K562 (cell line): Measurements from ENCODE around the gene SCLY. TPM values are rescaled to one million over a fixed set of nuclear protein-coding genes. Genes with fewer than 3 reads are reported as not detected.

Experiments
- BRD9 ChIP-seq: fragments of 450-650 bp; IDR thresholded peaks from 2 replicates; pipeline ENCODE4 v1.6.1; 2018; ENCODE audit warnings: low read depth; ENCODE audit not compliant: partially characterized antibody
- CBX1 ChIP-seq: sonication (generic); IDR thresholded peaks from 2 replicates; pipeline ENCODE4 v1.6.1; 2016; ENCODE audit warnings: antibody characterized with exemption, low read depth, mild to moderate bottlenecking
- CBX8 ChIP-seq: fragments of 200-600 bp; sonication (generic); IDR thresholded peaks from 2 replicates; pipeline ENCODE4 v1.6.1; 2012; ENCODE audit warnings: borderline replicate concordance, mixed run types, low read depth, mild to moderate bottlenecking, moderate library complexity, mixed read lengths, low read length, control low read depth, inconsistent platforms; ENCODE audit not compliant: poor library complexity, severe bottlenecking; ENCODE audit errors: extremely low read depth
- KDM1A ChIP-seq, 2 experiments: fragments of 450-650 bp; IDR thresholded peaks; 2 replicates each; pipeline ENCODE4 v1.6.1; 2016; ENCODE audit warnings: mild to moderate bottlenecking in 2 of 2
- MAFF ChIP-seq: IDR thresholded peaks from 2 replicates; pipeline ENCODE4 v1.6.1; 2012; ENCODE audit warnings: low read length, improper control_type of control experiment
- MAFG ChIP-seq: fragments of 450-650 bp; conservative IDR thresholded peaks from 2 replicates; pipeline ENCODE4 v1.6.1; 2016; ENCODE audit warnings: missing genetic modification characterization, missing compliant biosample characterization
- MCM7 ChIP-seq, 2 experiments: fragments of 450-650 bp; IDR thresholded peaks; 2 replicates each; pipeline ENCODE4 v1.6.1; 2016 to 2018
- MEF2A ChIP-seq: IDR thresholded peaks from 2 replicates; pipeline ENCODE4 v1.6.1; 2011; ENCODE audit warnings: low read depth, mild to moderate bottlenecking, low read length, moderate library complexity; ENCODE audit not compliant: control insufficient read depth
- PCBP2 ChIP-seq: fragments of 200-400 bp; formaldehyde crosslinking; IDR thresholded peaks from 2 replicates; pipeline ENCODE4 v1.6.1; 2018; ENCODE audit warnings: low read length, low read depth, mild to moderate bottlenecking, moderate library complexity; ENCODE audit not compliant: poor library complexity, severe bottlenecking
- RBM25 ChIP-seq: fragments of 200-400 bp; formaldehyde crosslinking; IDR thresholded peaks from 2 replicates; pipeline ENCODE4 v1.6.1; 2018; ENCODE audit warnings: low read length, low read depth, moderate library complexity; ENCODE audit not compliant: severe bottlenecking
- SRSF9 ChIP-seq: fragments of 200-400 bp; formaldehyde crosslinking; IDR thresholded peaks from 2 replicates; pipeline ENCODE4 v1.6.1; 2017; ENCODE audit warnings: low read depth, low read length, borderline replicate concordance
- ZKSCAN8 ChIP-seq: fragments of 200-800 bp; sonication (Bioruptor generic); IDR thresholded peaks from 2 replicates; pipeline ENCODE4 v1.6.1; 2016; ENCODE audit warnings: missing genetic modification characterization, missing compliant biosample characterization
- ZNF146 ChIP-seq: IDR thresholded peaks from one replicate; pipeline ENCODE4 v1.6.1; 2018; ENCODE audit warnings: missing compliant biosample characterization; ENCODE audit not compliant: unreplicated experiment
- polyA plus RNA-seq, 8 experiments: library from polyadenylated mRNA; depleted of rRNA in 4 of 8; stranded (reverse) in 5 of 8; unstranded in 3 of 8; fragments of >200 nt; fragmentation: Nextera tagmentation in 2 of 8; fragmentation: Illumina TruSeq in 1 of 8; extraction: Ambion mirVana in 2 of 8; extraction: Trizol in 1 of 8; gene quantifications; 2 replicates each; pipeline versions ENCODE4 v1.2.1 to v1.2.3, GENCODE V29; 2011 to 2014; ENCODE audit warnings: inconsistent platforms in 1 of 8, missing spikeins in 1 of 8
- total RNA-seq, 7 experiments: library from RNA; depleted of rRNA in 6 of 7; stranded (reverse); fragments of >200 nt in 6 of 7; fragmentation: Illumina TruSeq in 2 of 7; extraction: Trizol in 2 of 7; gene quantifications; 2 replicates each; pipeline versions ENCODE4 v1.2.1 to v1.2.3, GENCODE V29; 2011 to 2021; ENCODE audit warnings: low replicate concordance in 1 of 7
- TF ChIP-seq, protein P1 (sequence below): fragments of 250-450 bp; sonication (Bioruptor Pico); IDR thresholded peaks from 2 replicates; pipeline ENCODE4 v1.5.1; 2021; ENCODE audit warnings: mild to moderate bottlenecking
- TF ChIP-seq, protein P2 (sequence below), 3 experiments: IDR thresholded peaks in 2 of 3; conservative IDR thresholded peaks in 1 of 3; 2 replicates each; pipeline ENCODE4 v1.5.1; 2011 to 2012; ENCODE audit warnings: low read length in 3 of 3, mild to moderate bottlenecking in 3 of 3, control low read depth in 2 of 3, improper control_type of control experiment in 1 of 3, inconsistent platforms in 1 of 3, low read depth in 1 of 3, mixed read lengths in 1 of 3, moderate library complexity in 1 of 3; ENCODE audit not compliant: insufficient read depth in 2 of 3
- TF ChIP-seq, protein P3 (sequence below), 2 experiments: fragments of 450-650 bp; conservative IDR thresholded peaks; 2 replicates each; pipeline ENCODE4 v1.6.1; 2017; ENCODE audit warnings: mild to moderate bottlenecking in 2 of 2, moderate library complexity in 2 of 2
- TF ChIP-seq, protein P4 (sequence below): fragments of 450-650 bp; formaldehyde crosslinking; IDR thresholded peaks from 2 replicates; pipeline ENCODE4 v1.4.0; 2020; ENCODE audit warnings: mild to moderate bottlenecking, moderate library complexity

Gene SCLY
- total and polyA plus RNA-seq, 9 of the 15 experiments (the other 6 are each of a cell fraction or from before 2014, with no cell fraction given), result 2.6 to 32.2 (median 21.1) TPM

DNA sequence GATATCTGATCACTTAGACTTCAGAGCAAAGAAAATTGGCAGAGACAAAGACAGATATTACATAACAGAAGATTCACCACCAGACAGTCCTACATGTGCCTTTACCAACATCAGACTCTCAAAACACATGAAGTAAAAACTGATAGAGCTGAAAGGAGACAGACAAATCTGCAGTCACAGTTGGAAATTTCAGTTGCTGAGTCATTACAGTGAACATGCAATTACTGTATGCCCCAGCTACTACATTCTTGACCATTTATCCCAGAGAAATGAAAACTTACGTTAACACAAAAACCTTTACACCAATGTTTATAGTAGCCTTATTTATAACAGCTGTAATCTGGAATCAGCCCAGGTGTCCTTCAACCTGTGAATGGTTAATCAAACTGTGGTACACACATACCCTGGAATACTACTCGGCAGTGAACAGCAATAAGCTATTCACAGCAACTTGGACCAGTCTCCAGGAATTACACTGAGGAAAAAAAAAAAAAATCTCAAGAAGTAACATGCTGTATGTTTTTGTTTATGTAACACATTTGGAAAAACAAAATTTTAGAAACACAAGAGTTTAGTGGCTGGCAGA is 7.5 kb upstream of the SCLY start (continued):
- TF ChIP-seq MEF2A (no peak), MAFF (peak; percentile 67; the same call in 1 of the 2 replicates), SRSF9 (no peak), CBX1 (no peak), MCM7 (IDR thresholded peaks at IDR 0.05) (no peak), MAFG (tag) (peak; percentile 84), RBM25 (peak; percentile 54), ZNF146 (peak; percentile 86), CBX8 (no peak), ZKSCAN8 (no peak), KDM1A (IDR thresholded peaks at IDR 0.05) (0 out of 4 replicates have a peak, but pooled peaks of 1 of the 2 experiments have one; percentile 48), PCBP2 (no peak), BRD9 (no peak)
- TF ChIP-seq, protein P1, sequence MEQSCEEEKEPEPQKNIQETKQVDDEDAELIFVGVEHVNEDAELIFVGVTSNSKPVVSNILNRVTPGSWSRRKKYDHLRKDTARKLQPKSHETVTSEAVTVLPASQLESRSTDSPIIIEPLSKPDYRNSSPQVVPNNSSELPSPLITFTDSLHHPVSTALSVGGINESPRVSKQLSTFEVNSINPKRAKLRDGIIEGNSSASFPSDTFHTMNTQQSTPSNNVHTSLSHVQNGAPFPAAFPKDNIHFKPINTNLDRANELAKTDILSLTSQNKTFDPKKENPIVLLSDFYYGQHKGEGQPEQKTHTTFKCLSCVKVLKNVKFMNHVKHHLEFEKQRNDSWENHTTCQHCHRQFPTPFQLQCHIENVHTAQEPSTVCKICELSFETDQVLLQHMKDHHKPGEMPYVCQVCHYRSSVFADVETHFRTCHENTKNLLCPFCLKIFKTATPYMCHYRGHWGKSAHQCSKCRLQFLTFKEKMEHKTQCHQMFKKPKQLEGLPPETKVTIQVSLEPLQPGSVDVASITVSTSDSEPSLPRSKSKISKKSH (CRISPR knock-in tag), result no peak
- TF ChIP-seq, protein P2, sequence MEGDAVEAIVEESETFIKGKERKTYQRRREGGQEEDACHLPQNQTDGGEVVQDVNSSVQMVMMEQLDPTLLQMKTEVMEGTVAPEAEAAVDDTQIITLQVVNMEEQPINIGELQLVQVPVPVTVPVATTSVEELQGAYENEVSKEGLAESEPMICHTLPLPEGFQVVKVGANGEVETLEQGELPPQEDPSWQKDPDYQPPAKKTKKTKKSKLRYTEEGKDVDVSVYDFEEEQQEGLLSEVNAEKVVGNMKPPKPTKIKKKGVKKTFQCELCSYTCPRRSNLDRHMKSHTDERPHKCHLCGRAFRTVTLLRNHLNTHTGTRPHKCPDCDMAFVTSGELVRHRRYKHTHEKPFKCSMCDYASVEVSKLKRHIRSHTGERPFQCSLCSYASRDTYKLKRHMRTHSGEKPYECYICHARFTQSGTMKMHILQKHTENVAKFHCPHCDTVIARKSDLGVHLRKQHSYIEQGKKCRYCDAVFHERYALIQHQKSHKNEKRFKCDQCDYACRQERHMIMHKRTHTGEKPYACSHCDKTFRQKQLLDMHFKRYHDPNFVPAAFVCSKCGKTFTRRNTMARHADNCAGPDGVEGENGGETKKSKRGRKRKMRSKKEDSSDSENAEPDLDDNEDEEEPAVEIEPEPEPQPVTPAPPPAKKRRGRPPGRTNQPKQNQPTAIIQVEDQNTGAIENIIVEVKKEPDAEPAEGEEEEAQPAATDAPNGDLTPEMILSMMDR (IDR thresholded peaks at IDR 0.05 in 2 of 3, conservative IDR thresholded peaks at IDR 0.05 in 1 of 3; ENCODE audit: insufficient read depth in 2 of 3, low read depth in 1 of 3, low read length in 3 of 3), result no peak
- TF ChIP-seq, protein P3, sequence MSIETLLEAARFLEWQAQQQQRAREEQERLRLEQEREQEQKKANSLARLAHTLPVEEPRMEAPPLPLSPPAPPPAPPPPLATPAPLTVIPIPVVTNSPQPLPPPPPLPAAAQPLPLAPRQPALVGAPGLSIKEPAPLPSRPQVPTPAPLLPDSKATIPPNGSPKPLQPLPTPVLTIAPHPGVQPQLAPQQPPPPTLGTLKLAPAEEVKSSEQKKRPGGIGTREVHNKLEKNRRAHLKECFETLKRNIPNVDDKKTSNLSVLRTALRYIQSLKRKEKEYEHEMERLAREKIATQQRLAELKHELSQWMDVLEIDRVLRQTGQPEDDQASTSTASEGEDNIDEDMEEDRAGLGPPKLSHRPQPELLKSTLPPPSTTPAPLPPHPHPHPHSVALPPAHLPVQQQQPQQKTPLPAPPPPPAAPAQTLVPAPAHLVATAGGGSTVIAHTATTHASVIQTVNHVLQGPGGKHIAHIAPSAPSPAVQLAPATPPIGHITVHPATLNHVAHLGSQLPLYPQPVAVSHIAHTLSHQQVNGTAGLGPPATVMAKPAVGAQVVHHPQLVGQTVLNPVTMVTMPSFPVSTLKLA (conservative IDR thresholded peaks at IDR 0.05), result 0 out of 4 replicates have a peak, but pooled peaks of 1 of the 2 experiments have one; percentile 1
- TF ChIP-seq, protein P4, sequence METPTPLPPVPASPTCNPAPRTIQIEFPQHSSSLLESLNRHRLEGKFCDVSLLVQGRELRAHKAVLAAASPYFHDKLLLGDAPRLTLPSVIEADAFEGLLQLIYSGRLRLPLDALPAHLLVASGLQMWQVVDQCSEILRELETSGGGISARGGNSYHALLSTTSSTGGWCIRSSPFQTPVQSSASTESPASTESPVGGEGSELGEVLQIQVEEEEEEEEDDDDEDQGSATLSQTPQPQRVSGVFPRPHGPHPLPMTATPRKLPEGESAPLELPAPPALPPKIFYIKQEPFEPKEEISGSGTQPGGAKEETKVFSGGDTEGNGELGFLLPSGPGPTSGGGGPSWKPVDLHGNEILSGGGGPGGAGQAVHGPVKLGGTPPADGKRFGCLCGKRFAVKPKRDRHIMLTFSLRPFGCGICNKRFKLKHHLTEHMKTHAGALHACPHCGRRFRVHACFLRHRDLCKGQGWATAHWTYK (CRISPR knock-in tag), result no peak
